GM12873 (cell line): ENCODE results near the gene THAP3.

Experiments used
- TF ChIP-seq, protein P1 (sequence below): IDR thresholded peaks from 2 replicates; pipeline ENCODE4 v1.5.1; 2012; ENCODE audit warnings: low read depth, mild to moderate bottlenecking, moderate library complexity, low read length, control low read depth; ENCODE audit not compliant: insufficient read depth; ENCODE audit errors: missing control alignments

THAP3 gene

DNA sequence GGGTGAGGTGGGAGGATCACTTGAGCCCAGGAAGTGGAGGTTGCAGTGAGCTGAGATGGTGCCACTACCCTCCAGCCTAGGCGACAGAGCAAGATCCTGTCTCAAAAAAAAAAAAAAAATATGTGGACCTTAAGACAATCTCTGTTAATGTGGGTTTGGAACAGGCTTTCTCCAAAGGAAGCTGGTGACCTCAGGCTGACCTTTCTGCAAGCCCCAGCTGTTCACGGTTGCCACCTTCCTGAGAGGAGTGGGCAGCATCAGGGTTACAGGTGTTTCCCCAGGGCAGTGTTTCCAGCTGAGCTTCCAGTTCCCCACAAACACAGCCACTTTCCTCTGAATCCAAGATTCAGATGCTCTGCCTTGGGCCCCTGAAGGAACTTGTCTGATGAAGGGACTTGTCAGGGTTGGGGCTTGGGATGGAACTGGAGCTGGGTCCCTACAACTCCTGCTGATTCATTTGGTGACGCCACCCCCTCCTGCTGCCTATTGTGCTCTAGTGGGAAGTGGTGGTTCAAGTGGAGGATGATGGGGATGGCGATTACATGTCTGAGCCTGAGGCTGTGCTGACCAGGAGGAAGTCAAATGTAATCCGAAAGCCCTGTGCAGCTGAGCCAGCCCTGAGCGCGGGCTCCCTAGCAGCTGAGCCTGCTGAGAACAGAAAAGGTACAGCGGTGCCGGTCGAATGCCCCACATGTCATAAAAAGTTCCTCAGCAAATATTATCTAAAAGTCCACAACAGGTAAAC is 42.9 kb upstream of the THAP3 start:
- TF ChIP-seq, protein P1, sequence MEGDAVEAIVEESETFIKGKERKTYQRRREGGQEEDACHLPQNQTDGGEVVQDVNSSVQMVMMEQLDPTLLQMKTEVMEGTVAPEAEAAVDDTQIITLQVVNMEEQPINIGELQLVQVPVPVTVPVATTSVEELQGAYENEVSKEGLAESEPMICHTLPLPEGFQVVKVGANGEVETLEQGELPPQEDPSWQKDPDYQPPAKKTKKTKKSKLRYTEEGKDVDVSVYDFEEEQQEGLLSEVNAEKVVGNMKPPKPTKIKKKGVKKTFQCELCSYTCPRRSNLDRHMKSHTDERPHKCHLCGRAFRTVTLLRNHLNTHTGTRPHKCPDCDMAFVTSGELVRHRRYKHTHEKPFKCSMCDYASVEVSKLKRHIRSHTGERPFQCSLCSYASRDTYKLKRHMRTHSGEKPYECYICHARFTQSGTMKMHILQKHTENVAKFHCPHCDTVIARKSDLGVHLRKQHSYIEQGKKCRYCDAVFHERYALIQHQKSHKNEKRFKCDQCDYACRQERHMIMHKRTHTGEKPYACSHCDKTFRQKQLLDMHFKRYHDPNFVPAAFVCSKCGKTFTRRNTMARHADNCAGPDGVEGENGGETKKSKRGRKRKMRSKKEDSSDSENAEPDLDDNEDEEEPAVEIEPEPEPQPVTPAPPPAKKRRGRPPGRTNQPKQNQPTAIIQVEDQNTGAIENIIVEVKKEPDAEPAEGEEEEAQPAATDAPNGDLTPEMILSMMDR: no peak

DNA sequence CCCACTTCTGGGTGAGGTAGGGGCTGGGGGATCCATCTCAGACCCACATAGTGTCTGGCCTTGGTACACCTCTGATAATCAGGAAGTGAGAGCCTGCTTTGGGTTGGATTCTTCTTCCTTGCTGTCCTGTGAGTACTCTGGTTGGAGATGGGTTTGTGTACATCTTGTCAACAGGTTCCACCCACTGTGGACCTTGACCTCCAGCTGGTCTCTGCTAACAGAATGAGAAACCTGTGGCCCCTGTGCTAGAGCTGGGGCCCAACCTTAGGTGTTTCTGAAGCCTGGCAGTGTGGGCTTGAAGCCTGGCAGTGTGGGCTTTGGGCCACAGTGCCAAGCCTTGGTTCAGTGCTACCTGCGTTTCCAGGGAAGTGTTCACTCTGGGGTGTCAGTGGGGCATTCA is 42.3 kb upstream of the THAP3 start:
- TF ChIP-seq, protein P1: no peak

DNA sequence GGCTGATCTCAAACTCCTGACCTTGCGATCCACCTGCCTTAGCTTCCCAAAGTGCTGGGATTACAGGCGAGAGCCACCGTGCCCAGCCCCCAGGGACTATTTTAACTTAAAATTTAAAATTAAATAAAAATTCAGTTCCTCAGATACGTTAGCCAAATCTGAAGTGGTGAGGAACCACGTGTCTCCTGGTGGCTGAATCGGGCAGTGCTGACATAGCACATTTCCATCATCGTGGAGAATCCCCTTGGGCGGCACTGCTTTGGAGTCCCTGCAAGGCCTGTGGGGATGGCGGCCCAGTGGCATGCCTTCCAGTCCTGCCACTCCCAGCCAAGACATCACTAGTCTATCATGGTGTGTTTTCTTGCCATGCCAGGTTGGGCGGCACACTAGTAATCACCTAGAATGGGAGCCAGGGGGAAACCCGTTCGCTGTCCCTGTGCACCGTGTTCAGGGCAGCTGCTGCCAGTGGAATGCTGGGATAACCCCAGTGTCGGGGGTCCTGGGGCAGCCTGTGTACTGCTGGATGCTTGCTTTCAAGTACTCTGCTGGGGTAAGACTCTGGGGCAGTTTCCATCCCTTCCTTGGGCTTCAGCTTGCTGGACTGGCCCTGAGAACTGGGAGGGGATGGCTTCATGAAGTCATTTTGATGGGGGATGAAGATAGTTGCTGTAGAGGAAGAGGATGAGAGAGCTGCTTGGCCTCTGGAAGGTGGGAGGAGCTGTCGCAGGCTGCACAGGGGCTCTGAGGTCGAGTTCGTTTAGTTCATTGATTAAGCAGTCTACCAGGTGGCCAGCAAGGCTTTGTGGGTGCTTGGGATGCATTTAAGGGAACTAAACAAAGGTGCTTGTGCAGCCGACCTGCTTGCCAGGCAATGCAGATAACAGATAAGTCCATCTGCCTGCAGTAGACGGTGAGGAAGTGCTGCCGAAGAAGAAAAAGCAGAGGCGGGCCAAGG is 40.3 kb upstream of the THAP3 start:
- TF ChIP-seq, protein P1: peak; percentile 18

DNA sequence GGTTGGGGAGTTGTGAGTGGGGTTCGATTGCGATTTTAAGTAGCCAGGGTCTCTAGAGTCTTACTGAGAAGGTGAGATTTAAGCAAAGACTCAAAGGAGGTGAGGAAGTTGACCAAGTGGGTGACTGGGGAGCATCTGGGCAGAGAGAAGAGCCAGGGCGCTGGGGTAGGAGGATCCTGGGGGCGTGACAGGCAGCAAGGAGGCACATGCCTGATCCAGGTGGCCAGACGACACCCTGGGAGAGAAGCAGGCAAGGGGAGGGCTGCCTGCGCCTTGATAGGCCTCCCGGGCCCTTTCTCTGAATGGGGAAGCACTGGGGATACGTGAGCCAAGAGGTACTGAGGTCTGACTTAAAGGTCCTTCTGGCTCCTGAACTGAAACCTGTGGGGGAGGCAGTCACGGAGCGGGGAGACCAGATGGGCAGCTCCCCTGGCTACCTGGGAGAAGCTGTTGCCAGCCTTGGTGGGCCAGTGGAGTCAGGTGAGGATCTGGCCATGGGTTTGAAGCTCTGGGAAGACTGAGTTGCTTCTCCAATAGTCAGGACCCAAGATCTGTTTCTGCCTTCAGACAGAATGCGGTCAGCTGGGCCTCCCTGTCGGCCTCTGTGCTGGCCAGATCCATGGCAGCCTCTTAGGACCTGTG is 39.5 kb upstream of the THAP3 start:
- TF ChIP-seq, protein P1: no peak

- TF ChIP-seq, protein P1: no peak
These were observed 38.8 kb upstream of the THAP3 start for GRCh38 chr1:6585841-6586240.

DNA sequence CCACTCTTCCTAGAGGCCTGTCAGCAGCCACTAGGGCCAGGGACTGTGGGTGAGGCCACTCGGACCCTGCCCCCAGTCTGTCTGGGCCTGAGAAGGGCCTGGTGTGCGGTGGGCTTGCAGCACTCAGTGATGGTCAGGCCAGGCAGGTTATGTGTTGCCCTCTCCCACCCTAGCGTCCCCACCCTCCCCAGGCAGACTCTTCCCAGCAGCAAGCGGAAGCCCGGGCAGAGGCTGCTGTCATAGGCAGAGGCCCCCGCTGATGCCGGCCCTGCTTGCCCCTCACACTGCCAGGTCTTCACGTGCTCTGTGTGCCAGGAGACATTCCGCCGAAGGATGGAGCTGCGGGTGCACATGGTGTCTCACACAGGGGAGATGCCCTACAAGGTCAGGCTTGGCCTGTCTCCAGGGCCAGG is 38.3 kb upstream of the THAP3 start:
- TF ChIP-seq, protein P1: no peak
